ENCODE measurements around the gene TARBP2.

The TARBP2 gene

GRCh38 chr12:53497461-53497860 lies 3.6 kb upstream of the TARBP2 start:
- no peak for DNase-seq

GRCh38 chr12:53498235-53498630 lies 2.9 kb upstream of the TARBP2 start:
- DNase-seq: no peak

- peak; percentile 63 for DNase-seq
Observed at GRCh38 chr12:53499266-53500141, 1.6 kb upstream of the TARBP2 start, which contains the start of gene MAP3K12. TSS of gene MAP3K12 (minus strand) at chr12:53499458. CDS start at chr12:53487391, 12,067 bp downstream.

GRCh38 chr12:53500142-53500775 lies 824 bp upstream of the TARBP2 start:
- DNase-seq: no peak

- DNase-seq: no peak
Observed at GRCh38 chr12:53501615-53502181, 615 bp downstream of the TARBP2 start.

GRCh38 chr12:53502331-53502730 lies 1.2 kb downstream of the TARBP2 start:
- DNase-seq: no peak

GRCh38 chr12:53502983-53503728 lies 2.1 kb downstream of the TARBP2 start:
- DNase-seq: no peak

GRCh38 chr12:53504004-53504920 lies 3.2 kb downstream of the TARBP2 start:
- no peak for DNase-seq

- DNase-seq: no peak
Observed at GRCh38 chr12:53505086-53505485, 4.0 kb downstream of the TARBP2 start.

- no peak for DNase-seq
Observed at GRCh38 chr12:53505555-53506449, 4.7 kb downstream of the TARBP2 start.

- DNase-seq: no peak
Observed at GRCh38 chr12:53506450-53506785, 5.3 kb downstream of the TARBP2 start.

GRCh38 chr12:53506881-53507602 lies 6.0 kb downstream of the TARBP2 start, which contains the start of gene NPFF:
TSS of gene NPFF (minus strand) at chr12:53507484. CDS start at chr12:53507474, 10 bp downstream.
- no peak for DNase-seq

GRCh38 chr12:53507603-53507885 lies 6.5 kb downstream of the TARBP2 start:
- DNase-seq: no peak

- peak; percentile 88 for DNase-seq
Observed at GRCh38 chr12:53508534-53509170, 7.6 kb downstream of the TARBP2 start.

- DNase-seq: no peak
Observed at GRCh38 chr12:53510181-53510812, 9.2 kb downstream of the TARBP2 start.

- DNase-seq: no peak
Observed at GRCh38 chr12:53513712-53514410, 12.8 kb downstream of the TARBP2 start.

GRCh38 chr12:53514628-53515290 lies 13.7 kb downstream of the TARBP2 start:
- no peak for DNase-seq

- DNase-seq: no peak
Observed at GRCh38 chr12:53515291-53515680, 14.2 kb downstream of the TARBP2 start.

All from activated CD4-positive, alpha-beta T cell treated with anti-CD3 and anti-CD28 coated beads, Interleukin-2, amount 50 U/mL, for 16 hours (primary cell).